Measurements from ENCODE around the gene TMEM259. TPM values are rescaled to one million over a fixed set of nuclear protein-coding genes. Genes with fewer than 3 reads are reported as not detected.

The TMEM259 gene
- 115 and 128 TPM in 2 replicates for total RNA-seq

DNA sequence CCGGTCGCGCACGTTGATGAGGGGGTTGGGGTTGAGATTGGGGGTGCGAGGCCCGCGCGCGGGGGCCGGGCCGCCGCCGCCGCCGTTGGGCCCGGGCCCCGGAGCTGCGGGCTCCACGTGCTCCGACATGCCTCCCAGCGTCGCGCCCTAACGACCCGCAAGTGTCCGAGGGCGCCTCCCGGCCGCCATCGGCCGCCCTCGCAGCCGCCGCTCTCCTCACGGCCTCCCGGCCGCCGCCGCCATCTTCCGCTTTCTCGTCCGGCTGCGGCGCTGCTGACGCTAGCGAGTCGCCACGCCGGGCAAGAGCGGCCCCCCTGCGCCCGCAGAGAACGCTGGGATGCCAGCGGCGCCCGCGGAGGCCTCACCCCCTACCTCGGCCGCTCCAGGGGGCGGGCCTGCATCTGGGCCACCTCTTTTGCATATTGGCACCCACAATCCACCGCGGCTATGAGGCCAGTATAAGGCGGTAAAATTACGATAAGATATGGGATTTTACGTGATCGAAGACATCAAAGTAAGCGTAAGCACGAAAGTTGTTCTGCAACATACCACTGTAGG is at the start of gene TMEM259:
Gene TMEM259 (minus strand): TSS at position 256 of the 558 bp plus-strand sequence. CDS start 127 bp downstream, at position 129.

DNA sequence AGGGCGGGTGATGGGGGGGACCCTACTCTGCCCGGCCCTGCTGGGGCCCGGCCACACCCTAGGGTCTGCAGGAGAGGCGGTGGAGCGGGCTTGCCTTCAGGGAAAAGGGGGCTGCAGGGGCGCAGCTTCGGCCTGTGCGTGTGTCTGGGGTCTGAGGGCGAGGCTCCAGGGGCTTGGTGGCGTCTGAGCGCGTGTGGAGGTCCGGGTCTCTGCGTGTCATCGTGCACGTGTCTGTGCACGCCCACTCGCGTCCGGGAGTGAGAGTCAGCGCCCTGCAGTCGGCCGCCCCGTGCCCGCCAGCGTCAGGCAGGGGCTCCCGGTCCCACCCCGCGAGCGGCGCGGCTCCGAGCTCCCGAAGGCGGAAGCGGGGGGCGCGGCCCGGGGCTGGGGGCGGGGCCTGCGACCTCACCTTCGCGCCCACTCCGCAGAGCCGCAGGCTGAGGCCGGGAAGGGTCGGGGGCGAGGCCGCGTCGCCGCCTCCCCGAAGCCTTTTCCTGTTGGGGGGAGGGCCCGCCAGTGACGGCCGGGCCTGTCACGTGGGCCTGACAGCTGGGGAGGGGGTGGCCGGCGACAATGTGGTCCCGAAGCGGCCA is 45.9 kb upstream of the TMEM259 start, which contains the start of gene ARHGAP45:
Gene ARHGAP45 (plus strand): TSS at position 420 of the 593 bp plus-strand sequence. CDS start 239 bp downstream, outside the sequence.

DNA sequence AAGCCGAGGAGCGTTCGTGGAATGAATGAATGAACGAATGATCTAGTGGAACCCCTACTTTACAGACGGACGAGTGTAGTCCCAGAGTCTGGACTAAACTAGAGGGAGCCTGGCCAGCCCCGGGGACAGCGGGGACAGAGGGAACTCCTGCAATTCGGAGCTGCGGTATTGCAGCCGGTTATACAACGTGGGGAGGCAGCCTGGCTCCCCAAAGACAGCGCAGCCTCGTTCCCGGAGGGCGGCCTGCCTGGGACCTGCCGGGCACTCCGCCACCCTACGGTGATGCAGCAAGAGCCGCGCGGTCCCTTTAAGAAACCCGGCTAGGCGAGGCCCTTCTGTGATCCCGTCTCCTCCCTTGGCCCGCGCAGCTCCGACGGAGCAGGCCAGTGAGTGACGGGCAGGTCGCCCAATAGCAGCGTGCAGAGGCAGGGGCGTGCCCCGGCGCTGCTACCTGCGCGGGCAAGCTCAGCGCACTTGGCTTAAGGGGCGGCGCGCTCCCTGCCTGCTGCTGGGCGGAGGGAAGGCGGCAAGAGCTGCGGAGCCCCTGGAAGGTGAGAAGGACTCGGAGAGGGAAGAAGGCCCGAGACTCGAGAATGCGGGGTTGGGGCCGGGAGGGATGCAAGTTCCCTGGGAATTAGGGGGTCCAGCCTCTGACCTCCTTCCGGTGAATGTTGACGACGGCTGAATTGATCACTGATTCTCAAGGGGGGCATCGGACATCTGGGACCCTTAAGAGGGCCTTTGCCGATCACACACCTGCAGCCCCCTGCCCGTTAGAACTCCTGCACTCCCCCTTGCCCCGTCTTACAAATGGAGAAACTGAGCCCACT is 18.9 kb upstream of the TMEM259 start, which contains the start of gene ABCA7:
Gene ABCA7 (plus strand): TSS at position 462 of the 830 bp plus-strand sequence. CDS start 1,255 bp downstream, outside the sequence.

DNA sequence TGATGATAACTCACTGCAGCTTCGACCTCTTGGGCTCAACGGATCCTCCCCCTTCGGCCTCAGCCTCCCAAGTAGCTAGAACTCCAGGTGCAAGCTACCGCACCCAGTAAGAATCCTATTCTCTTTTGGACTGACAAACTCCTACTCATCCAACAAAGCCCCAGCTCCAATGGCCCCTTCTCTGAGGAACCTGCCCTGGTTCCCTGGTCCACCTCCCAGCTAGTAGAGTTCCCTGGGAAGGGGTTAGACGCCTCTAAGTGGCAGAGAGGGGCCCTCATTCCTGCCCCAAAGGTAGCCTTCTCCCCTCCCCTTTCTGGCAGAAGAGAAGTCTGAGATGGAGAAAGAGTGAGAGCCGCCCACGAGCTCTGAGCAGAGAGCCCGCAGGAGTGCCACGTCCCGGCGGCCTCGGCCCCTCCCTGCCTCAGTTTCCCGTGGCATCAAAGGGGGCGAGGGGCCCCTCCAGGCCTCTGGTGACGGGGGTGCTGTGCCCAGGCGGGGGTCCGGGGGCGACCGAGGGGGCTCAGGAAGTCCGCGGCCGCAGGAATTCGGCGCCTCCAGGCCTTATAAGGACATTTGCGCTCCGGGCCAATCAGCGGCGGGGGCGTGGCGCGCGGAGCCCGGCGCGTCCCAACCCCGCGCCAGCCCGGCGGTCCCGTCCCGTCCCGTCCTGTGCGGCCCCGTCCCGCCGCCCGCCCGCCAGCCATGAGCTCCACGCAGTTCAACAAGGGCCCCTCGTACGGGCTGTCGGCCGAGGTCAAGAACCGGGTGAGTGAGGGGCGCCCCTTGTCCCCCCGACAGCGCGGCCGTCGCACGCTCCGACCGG is 5.2 kb upstream of the TMEM259 start, which contains the start of gene CNN2:
Gene CNN2 (plus strand): TSS at position 649 of the 823 bp plus-strand sequence. CDS start 54 bp downstream, at position 703.

DNA sequence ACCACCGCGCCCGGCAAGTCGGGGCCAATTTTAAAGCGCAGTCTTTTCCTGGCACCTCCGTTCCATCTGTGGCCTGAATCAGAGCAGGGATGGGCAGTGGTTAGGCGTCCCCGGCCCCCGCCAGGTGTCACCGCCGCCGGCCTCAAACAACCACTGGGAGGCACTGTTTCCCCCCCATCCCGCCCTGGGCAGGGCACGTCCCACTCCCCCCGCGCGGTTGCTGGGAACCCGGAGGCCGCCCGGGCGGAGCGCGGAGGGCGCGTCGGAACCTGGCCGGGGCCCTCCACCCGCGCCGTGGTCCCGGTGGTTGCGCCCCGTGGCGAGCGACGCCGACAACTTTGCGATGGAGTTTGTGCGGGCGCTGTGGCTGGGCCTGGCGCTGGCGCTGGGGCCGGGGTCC is 20.8 kb downstream of the TMEM259 start, which contains the start of gene GRIN3B:
Gene GRIN3B (plus strand): TSS at position 325 of the 400 bp plus-strand sequence. CDS start 19 bp downstream, at position 344.

DNA sequence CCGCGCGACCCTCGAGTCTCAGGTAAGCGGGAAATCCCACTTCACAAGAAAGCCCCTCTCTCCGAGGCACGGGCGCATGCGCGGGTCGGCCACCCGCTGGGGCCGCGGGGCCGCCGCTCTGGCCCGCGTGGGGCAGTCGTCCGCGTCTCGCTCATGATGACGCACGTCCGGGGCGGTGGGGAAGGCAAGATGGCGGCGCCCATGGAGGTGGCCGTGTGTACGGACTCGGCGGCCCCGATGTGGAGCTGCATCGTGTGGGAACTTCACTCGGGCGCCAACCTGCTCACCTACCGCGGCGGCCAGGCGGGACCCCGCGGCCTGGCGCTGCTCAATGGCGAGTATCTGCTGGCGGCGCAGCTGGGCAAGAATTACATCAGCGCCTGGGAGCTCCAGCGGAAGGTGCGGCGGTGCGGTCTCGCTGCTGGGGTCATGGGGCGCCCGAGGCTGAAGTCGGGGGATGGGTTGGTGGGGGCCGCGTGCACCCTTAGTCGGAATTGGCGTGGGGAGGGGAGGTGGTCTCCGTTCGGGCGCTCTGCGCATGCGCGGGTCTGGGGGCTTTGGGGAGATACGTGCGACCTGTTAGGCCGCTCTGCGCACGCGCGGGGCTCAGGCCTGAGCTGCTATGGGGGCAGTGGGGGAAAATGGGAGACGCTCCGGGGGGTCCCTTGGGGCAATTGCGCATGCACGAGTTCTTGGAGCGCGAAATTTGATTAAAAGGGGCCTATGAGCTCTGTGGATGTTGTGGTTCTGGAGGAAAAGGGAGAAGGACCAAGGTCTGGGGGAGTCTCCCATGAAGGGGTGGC is 36.6 kb downstream of the TMEM259 start, which contains the start of gene WDR18:
Gene WDR18 (plus strand): TSS at position 181 of the 803 bp plus-strand sequence. CDS start 9 bp downstream, at position 190.

Other genes starting within 250 kb of the TMEM259 start
- gene PTBP1, start 223.7 kb downstream of the TMEM259 start, total RNA-seq, result 229 and 250 TPM in 2 replicates
- gene PLPPR3, start 199.2 kb downstream of the TMEM259 start, total RNA-seq, result 3.4 and 4.7 TPM in 2 replicates
- not detected in 2 replicates for gene AZU1, start 193.3 kb downstream of the TMEM259 start, total RNA-seq
- not detected in 2 replicates for gene PRTN3, start 180.1 kb downstream of the TMEM259 start, total RNA-seq
- gene ELANE, start 168.8 kb downstream of the TMEM259 start, total RNA-seq, result 0.15 and 0.50 TPM in 2 replicates
- 7.0 and 7.6 TPM in 2 replicates for gene CFD, start 161.5 kb downstream of the TMEM259 start, total RNA-seq
- 48.6 and 50.4 TPM in 2 replicates for gene MED16, start 127.9 kb downstream of the TMEM259 start, total RNA-seq
- gene RNU6-9, start 127.6 kb downstream of the TMEM259 start, total RNA-seq, result not detected in 2 replicates
- 35.1 and 38.0 TPM in 2 replicates for gene R3HDM4, start 107.9 kb downstream of the TMEM259 start, total RNA-seq
- gene KISS1R, start 103.8 kb downstream of the TMEM259 start, total RNA-seq, result not detected in 2 replicates
- 6.7 and 8.7 TPM in 2 replicates for gene ARID3A, start 95.1 kb downstream of the TMEM259 start, total RNA-seq
- gene WDR18, start 36.8 kb downstream of the TMEM259 start, total RNA-seq, result 80.5 and 86.7 TPM in 2 replicates
- 0.17 and 3.1 TPM in 2 replicates for gene GRIN3B, start 20.7 kb downstream of the TMEM259 start, total RNA-seq
- not detected in 2 replicates for gene RNU6-2, start 399 bp upstream of the TMEM259 start, total RNA-seq
- gene CNN2, start 5.5 kb upstream of the TMEM259 start, total RNA-seq, result 303 and 326 TPM in 2 replicates
- gene ABCA7, start 19.0 kb upstream of the TMEM259 start, total RNA-seq, result 2.8 and 3.0 TPM in 2 replicates
- 0.59 and 2.9 TPM in 2 replicates for gene ARHGAP45, start 46.0 kb upstream of the TMEM259 start, total RNA-seq
- 300 TPM in 2 replicates for gene POLR2E, start 74.3 kb upstream of the TMEM259 start, total RNA-seq
- 672 and 674 TPM in 2 replicates for gene GPX4, start 82.9 kb upstream of the TMEM259 start, total RNA-seq
- gene SBNO2, start 153.1 kb upstream of the TMEM259 start, total RNA-seq, result 31.4 and 35.2 TPM in 2 replicates
- gene STK11, start 184.7 kb upstream of the TMEM259 start, total RNA-seq, result 67.5 and 69.3 TPM in 2 replicates
- gene CBARP, start 216.9 kb upstream of the TMEM259 start, total RNA-seq, result 1.8 and 2.9 TPM in 2 replicates
- gene ATP5F1D, start 220.6 kb upstream of the TMEM259 start, total RNA-seq, result 103 and 108 TPM in 2 replicates
- gene MIDN, start 227.5 kb upstream of the TMEM259 start, total RNA-seq, result 18.7 and 19.2 TPM in 2 replicates
- gene CIRBP, start 248.2 kb upstream of the TMEM259 start, total RNA-seq, result 300 and 305 TPM in 2 replicates

Measured in bronchus fibroblast of lung (primary cell).